GM18951 (cell line): ENCODE measurements around the gene KCNAB3.

Source experiments
- POLR2A ChIP-seq: IDR thresholded peaks from 4 replicates; pipeline ENCODE4 v1.6.1; 2011; ENCODE audit warnings: mild to moderate bottlenecking; ENCODE audit not compliant: insufficient read length, insufficient read depth; ENCODE audit errors: extremely low read depth
- in situ Hi-C: fragments of 300-500 bp; cut with MboI; formaldehyde crosslinking; loops from one replicate; pipeline ENCODE4 v1.12.0; 2022; ENCODE audit warnings: low sequenced_read_pairs, mixed read lengths, inconsistent platforms; ENCODE audit not compliant: unreplicated experiment

Gene KCNAB3

GRCh38 chr17:7884581-7885366 is 44.9 kb downstream of the KCNAB3 start:
- in situ Hi-C loops, result no loop called here
- TF ChIP-seq POLR2A, result no peak

GRCh38 chr17:7883781-7884386 is 45.8 kb downstream of the KCNAB3 start:
- in situ Hi-C loops, result no loop called here
- no peak for TF ChIP-seq POLR2A

- in situ Hi-C loops, result no loop called here
Measured at GRCh38 chr17:7882629-7883028, 47.0 kb downstream of the KCNAB3 start.

GRCh38 chr17:7882068-7882467 is 47.6 kb downstream of the KCNAB3 start:
- in situ Hi-C loops, result no loop called here
- peak; percentile 29 for TF ChIP-seq POLR2A

More at GRCh38 chr17:7882629-7883028, 47.0 kb downstream of the KCNAB3 start:
- no peak for TF ChIP-seq POLR2A

GRCh38 chr17:7881276-7882054 is 48.2 kb downstream of the KCNAB3 start:
- in situ Hi-C loops, result no loop called here
- TF ChIP-seq POLR2A, result no peak

- no peak for TF ChIP-seq POLR2A
- in situ Hi-C loops, result no loop called here
Measured at GRCh38 chr17:7880076-7880868, 49.4 kb downstream of the KCNAB3 start.

GRCh38 chr17:7878234-7878633 is 51.4 kb downstream of the KCNAB3 start:
- TF ChIP-seq POLR2A, result no peak
- in situ Hi-C loops, result no loop called here

- in situ Hi-C loops, result no loop called here
- TF ChIP-seq POLR2A, result no peak
Measured at GRCh38 chr17:7875804-7876370, 53.8 kb downstream of the KCNAB3 start.

GRCh38 chr17:7873051-7873450 is 56.6 kb downstream of the KCNAB3 start:
- TF ChIP-seq POLR2A, result no peak
- in situ Hi-C loops, result no loop called here
